Cerebellar nuclear complex (tissue), 1 donor: ENCODE data around the gene ATXN3L.
"Not testable (repeated sequence)": the region's sequence is repeated elsewhere in the genome, so short reads cannot be mapped to it uniquely, and the experiment has no call there.

Source experiments
- DNase-seq, 2 experiments: peaks; one replicate each; lab custom pipeline; 2025; lab: John Stamatoyannopoulos, UW

The ATXN3L gene

GRCh38 chrX:13305108-13305507, 14.7 kb downstream of the ATXN3L start:
- no peak for DNase-seq

DNA sequence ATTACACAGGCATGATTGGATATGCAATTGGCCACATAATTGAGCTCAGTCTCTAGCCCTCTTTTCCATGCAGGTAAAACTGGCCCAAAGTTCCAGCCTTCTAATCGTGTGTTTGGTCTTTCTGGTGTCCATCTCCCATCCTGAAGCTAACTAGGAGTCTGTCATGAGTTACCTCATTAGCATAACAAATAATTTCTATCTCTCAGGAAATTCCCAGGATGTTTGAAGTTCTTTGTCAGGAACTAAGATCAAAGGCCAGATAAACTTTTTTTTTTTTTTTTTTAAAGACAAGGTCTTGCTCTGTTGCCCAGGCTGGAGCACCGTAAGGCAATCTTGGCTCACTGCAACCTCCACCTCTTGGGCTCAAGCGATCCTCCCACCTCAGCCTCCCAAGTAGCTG, 15.8 kb downstream of the ATXN3L start:
- no peak for DNase-seq

DNA sequence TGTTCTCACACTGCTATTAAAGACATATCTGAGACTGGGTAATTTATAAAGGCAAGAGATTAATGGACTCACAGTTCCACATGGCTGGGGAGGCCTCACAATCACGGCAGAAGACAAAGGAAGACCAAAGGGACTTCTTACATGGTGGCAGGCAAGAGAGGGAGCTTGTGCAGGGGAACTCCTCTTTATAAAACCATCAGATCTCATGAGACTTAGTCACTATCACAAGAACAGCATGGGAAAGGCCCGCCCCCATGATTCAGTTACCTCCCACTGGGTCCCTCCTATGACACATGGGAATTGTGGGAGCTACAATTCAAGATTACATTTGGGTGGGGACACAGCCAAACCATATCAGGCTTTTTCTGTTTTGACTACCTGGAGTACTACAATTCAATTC, 16.6 kb downstream of the ATXN3L start:
- DNase-seq: not testable (repeated sequence)

DNA sequence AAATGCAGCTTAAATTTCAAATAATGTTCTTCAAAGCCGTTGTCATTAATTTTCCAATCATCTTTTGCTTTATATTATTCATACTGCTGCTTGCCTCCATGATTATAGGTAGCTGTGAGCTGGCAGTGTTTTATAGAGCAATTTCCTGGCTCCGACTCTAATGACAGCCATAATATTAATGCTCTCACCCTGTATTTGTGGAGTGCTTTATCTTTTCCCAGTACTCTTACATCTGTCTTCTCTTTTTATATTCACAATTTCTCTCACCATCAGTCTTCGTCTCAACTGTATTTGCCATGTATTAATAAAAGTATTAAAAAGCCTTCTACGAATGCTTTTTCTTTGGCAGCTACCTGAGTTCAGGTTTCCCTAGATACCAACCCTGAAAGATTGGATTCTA, 21.0 kb downstream of the ATXN3L start:
- no peak for DNase-seq

- no peak for DNase-seq
These were observed 24.0 kb downstream of the ATXN3L start for GRCh38 chrX:13295841-13296240.

- DNase-seq: no peak
These were observed 26.2 kb downstream of the ATXN3L start for GRCh38 chrX:13293700-13294099.

DNA sequence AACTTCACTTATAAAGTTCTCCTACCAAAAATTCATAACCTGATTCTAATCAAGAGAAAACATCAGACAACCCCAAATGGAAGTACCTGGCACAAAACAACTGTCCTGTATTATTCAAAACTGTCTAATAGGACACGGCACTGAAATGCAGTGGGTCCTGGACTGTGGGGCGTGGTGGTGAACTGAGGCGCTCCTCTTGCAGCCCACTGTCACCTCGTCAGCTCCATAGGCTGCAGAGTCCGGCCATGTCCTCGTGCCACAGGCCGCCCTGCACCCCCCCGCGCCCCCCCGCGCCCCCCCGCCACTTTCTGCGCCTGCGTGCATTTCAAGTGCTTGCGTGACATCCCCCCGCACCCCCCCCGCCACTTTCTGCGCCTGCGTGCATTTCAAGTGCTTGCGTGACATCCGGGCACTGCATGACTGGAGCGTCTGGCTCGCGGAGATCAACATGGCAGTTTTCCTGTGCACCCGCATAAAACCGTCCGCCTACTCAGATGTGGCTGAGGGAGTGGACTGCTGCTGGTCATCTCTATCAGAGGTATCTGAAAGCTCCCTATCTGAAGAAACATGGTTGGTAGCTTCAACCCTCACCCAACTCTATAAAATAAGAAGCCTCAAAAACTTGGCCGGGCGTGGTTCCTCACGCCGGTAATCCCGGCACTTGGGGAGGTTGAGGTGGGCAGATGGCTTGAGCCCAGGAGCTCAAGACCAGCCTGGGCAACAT, 28.8 kb downstream of the ATXN3L start:
- no peak for DNase-seq

GRCh38 chrX:13288671-13289070, 31.2 kb downstream of the ATXN3L start:
- DNase-seq: no peak

DNA sequence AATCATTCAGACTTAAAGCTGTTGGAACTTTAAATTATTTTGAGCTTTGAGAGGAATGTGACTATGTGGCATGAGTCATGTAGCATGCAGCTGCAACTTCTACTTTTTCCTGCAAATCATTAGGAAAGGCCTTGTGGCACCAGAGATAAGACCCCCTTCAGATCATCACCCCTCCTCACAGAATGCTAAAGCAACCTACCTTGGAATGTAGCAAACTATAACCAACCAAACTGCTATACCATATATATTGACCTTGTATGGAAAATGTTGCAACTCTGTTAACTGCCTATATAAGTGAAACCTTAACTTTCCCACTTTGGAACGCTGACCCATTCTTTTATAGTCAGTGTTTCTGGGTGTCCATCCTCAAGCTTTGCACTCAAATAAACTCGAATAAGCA, 32.0 kb downstream of the ATXN3L start:
- DNase-seq: no peak

DNA sequence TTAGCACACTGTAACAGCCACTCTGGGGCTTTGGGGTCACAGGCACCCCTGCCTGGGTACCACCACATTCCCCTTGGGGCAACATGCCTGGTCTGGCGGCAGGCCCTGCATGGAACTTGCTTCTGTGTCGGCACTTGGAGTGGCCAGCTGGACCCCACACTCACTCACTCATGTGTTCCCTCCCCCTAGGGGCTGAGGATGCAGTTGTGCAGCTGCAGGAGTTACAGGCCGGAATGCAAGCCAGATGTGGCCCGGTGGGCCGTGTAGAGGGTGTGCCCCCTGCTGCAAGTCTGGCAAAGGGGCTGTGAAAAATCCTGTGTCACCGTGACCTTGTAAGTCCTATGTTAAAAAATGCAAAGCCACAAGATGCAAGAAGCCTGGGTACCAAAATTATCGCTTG, 34.2 kb downstream of the ATXN3L start:
- no peak for DNase-seq

GRCh38 chrX:13285229-13285628, 34.6 kb downstream of the ATXN3L start:
- DNase-seq: no peak

GRCh38 chrX:13284570-13284969, 35.3 kb downstream of the ATXN3L start:
- no peak for DNase-seq

- no peak for DNase-seq
These were observed 35.8 kb downstream of the ATXN3L start for GRCh38 chrX:13283950-13284546.

DNA sequence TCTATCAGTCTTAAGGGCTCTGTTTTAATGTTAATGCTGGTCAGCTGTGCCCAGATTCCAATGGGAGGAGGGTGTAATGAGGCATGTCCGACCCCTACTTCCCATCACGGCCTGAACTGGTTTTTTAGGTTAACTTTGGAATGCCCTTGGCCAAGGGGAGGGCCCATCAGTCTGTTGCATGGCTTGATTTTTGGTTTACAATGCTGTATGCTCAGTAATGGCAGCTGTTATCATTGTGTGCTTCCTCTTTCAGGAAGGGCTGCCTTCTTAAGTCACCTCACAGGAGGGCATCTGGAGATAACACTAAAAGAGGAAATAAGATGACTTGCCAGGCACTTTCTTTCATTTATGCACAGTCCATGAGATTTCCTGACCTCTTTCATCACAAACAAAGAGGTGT, 36.3 kb downstream of the ATXN3L start:
- no peak for DNase-seq

GRCh38 chrX:13281289-13281688, 38.6 kb downstream of the ATXN3L start:
- no peak for DNase-seq

- DNase-seq: no peak
These were observed 40.4 kb downstream of the ATXN3L start for GRCh38 chrX:13279279-13280018.

- no peak for DNase-seq
These were observed 42.3 kb downstream of the ATXN3L start for GRCh38 chrX:13277539-13277938.

- no peak for DNase-seq
These were observed 42.9 kb downstream of the ATXN3L start for GRCh38 chrX:13276991-13277390.

GRCh38 chrX:13275031-13275430, 44.8 kb downstream of the ATXN3L start:
- DNase-seq: no peak

- DNase-seq: no peak
These were observed 47.4 kb downstream of the ATXN3L start for GRCh38 chrX:13272426-13272825.

DNA sequence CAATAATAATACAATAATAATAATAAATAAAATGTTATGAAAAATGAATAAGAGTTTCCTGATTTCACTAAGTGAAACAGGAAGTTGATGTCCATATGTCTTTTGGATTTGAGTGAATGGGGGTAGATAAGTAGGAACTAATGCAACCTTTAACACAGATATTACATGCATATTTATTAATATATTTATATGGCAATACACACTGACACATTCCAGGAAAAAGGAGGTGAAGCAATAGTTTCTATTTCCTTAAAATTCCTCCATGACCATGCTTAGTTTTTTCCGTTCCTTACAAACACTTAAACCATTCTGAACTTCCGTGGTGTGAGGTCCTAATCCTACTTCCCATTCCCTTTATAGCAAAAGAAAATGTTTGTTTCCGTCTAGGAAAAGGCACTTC, 48.3 kb downstream of the ATXN3L start:
- DNase-seq: no peak

- DNase-seq: no peak
These were observed 49.5 kb downstream of the ATXN3L start for GRCh38 chrX:13270360-13270759.

DNA sequence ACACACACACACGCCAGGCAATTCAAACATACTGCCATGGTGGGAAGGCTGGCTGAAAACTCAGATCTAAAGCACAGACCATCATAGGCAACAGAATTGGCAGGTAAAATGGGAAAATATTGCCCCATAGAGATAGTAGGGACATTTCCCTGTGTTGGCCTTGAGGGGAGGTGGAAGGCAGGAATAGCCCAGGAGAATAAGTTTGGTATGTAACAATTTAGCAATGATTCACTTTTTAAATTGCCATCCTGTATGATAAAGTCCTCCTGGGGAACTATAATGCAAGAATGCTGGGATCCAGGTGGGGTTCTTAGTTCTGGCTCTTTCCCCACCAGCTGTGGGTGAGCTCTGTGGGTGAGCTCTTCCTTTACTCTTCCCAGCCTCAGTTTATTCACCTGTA, 51.0 kb downstream of the ATXN3L start:
- DNase-seq: no peak
